GM12892 (cell line): Measurements from ENCODE around the gene QSOX1.

Experiments
- POLR2A ChIP-seq: IDR thresholded peaks from 2 replicates; pipeline ENCODE4 v1.6.1; 2011; ENCODE audit warnings: low read depth, low read length, control low read depth
- POLR2AphosphoS5 ChIP-seq: IDR thresholded peaks from 2 replicates; pipeline ENCODE4 v1.6.1; 2011; ENCODE audit warnings: low read depth, low read length, control low read depth

GRCh38 chr1:180181996-180182642, 27.4 kb downstream of the QSOX1 start:
- TF ChIP-seq POLR2A (no peak), POLR2AphosphoS5 (no peak)
